ENCODE results near the gene KANK4. TPM values are rescaled to one million over a fixed set of nuclear protein-coding genes. Genes with fewer than 3 reads are reported as not detected.
A peak's percentile ranks its signal among the peaks of the same experiment; 100 is the strongest.

The KANK4 gene
- total RNA-seq, 1 experiment from 2014 or later, result 21.5 TPM

DNA sequence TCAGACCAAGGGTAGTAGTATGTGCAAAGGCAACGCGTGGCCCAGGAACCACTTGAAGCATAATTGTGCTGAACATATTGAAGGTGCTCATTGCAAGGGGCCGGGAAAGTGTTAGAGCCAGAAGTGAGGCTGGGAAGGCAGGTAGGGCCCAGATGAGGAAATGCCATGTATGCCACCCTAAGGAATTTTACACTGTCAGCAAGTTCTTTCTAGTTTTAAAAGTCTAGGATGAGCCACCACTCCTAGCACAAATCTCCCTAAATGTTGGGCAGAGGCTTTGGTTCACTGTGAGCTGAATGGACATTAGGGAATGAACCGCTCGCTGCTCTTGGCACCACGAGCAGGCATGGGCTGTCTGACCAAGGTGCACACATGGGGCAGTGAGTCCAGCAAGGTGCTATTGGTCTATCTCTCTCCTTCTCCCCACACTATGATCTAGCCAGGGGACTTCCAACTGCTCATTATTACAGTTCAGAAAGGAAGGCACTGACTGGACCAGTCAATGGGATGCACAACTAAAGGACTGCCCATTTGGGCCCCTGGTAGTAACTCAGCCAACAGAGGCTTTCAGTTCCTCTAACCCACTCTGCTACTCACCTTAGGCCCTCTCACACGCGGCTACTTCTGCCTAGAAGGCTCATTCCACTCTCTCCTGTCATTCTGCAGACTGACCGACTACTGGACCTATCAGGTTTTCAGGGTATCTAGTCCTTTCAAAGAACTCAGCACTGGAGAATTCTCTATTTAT, 2.0 kb downstream of the KANK4 start:
- peaks cover 19% of the 10 kb centered on the region for H3K4me1 Mint-ChIP-seq (ENCODE audit: low read depth, unreplicated experiment)
- no peaks in the 10 kb centered on the region for H3K27me3 Mint-ChIP-seq (ENCODE audit: insufficient read depth, unreplicated experiment)
- H3K4me1 ChIP-seq, result peaks cover 3% of the 10 kb centered on the region; the same call in 1 of the 2 replicates
- no TSS peak for BruUV-seq (replicated peaks)
- intact Hi-C loops (cut with micrococcal nuclease; ENCODE audit: unreplicated experiment), result no loop called here
- no peak for DNase-seq
- no peaks in the 10 kb centered on the region for H3K9me3 Mint-ChIP-seq (ENCODE audit: unreplicated experiment)
- H3K27me3 ChIP-seq (replicated peaks; ENCODE audit: control insufficient read depth, insufficient read depth, low read length), result no peaks in the 10 kb centered on the region
- no peak for TF ChIP-seq CTCF (IDR thresholded peaks at IDR 0.05; ENCODE audit: insufficient read depth in 1 of 2, low read depth in 1 of 2, low read length in 1 of 2, severe bottlenecking in 1 of 2, unreplicated experiment in 1 of 2)
- ChIA-PET POLR2A (no interaction called here), CTCF (no interaction called here)
- no peak overlapping the region for H3K27ac Mint-ChIP-seq (ENCODE audit: unreplicated experiment)
- no peaks in the 10 kb centered on the region for H3K36me3 Mint-ChIP-seq (ENCODE audit: insufficient read depth, unreplicated experiment)
- no peaks in the 10 kb centered on the region for H3K9me3 ChIP-seq
- H3K36me3 ChIP-seq (ENCODE audit: control insufficient read depth, insufficient read depth, low read length), result no peaks in the 10 kb centered on the region
- no peak overlapping the region for H3K4me3 ChIP-seq (ENCODE audit: low read depth, low read length)
- H3K4me3 Mint-ChIP-seq (ENCODE audit: unreplicated experiment), result peak overlapping the region; percentile 81

DNA sequence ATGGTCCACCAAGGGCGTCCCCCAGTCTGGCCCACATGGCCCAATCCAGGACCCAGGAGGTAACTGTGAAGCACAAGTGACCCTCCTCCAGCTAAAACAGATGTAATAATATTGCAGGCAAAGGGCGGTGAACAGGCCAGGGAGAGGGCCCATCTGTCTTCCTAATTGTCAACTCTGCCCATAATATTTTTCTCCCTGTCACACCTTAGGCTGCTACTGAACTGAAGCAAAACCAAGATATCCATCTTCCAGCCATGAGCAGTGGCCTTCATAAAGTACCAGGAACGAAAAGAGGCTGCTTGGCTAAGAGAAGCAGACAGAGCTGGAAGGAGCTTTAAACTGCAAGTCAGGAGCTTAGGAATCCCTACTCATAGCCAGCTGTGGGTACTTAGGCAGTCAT, 3.1 kb downstream of the KANK4 start:
- H3K27me3 ChIP-seq (replicated peaks; ENCODE audit: control insufficient read depth, insufficient read depth, low read length), result no peaks in the 10 kb centered on the region
- BruUV-seq (replicated peaks), result no TSS peak
- H3K27ac Mint-ChIP-seq (ENCODE audit: unreplicated experiment), result no peak overlapping the region
- H3K9me3 ChIP-seq, result no peaks in the 10 kb centered on the region
- ChIA-PET CTCF (no interaction called here), POLR2A (no interaction called here)
- DNase-seq, result no peak
- intact Hi-C loops (cut with micrococcal nuclease; ENCODE audit: unreplicated experiment), result no loop called here
- no peaks in the 10 kb centered on the region for H3K36me3 ChIP-seq (ENCODE audit: control insufficient read depth, insufficient read depth, low read length)
- peaks cover 15% of the 10 kb centered on the region for H3K4me1 Mint-ChIP-seq (ENCODE audit: low read depth, unreplicated experiment)
- no peaks in the 10 kb centered on the region for H3K9me3 Mint-ChIP-seq (ENCODE audit: unreplicated experiment)
- no peaks in the 10 kb centered on the region for H3K27me3 Mint-ChIP-seq (ENCODE audit: insufficient read depth, unreplicated experiment)
- no peak overlapping the region for H3K4me3 Mint-ChIP-seq (ENCODE audit: unreplicated experiment)
- H3K4me3 ChIP-seq (ENCODE audit: low read depth, low read length), result no peak overlapping the region
- no peaks in the 10 kb centered on the region for H3K36me3 Mint-ChIP-seq (ENCODE audit: insufficient read depth, unreplicated experiment)
- H3K4me1 ChIP-seq, result peaks cover 6% of the 10 kb centered on the region; the same call in 1 of the 2 replicates
- TF ChIP-seq CTCF (IDR thresholded peaks at IDR 0.05; ENCODE audit: insufficient read depth in 1 of 2, low read depth in 1 of 2, low read length in 1 of 2, severe bottlenecking in 1 of 2, unreplicated experiment in 1 of 2), result no peak

DNA sequence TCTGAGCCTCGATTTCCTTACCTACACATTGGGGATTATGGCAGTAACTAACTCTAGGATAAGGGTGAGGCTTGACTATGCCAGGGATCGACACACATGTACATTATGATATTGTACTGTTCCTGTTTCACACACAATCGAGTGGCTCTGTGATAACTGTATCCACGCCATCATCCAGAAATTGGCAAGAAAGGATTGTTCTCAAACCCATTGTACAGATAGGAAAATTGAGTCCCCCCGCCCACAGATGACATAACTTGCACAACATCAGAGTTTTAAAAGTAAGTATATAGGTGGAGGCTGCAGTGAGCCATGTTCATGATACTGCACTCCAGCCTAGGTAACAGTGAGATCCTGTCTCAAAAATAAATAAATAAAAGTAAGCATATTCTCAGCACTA, 3.8 kb downstream of the KANK4 start:
- peaks cover 15% of the 10 kb centered on the region for H3K4me1 Mint-ChIP-seq (ENCODE audit: low read depth, unreplicated experiment)
- no peak overlapping the region for H3K4me3 Mint-ChIP-seq (ENCODE audit: unreplicated experiment)
- H3K9me3 ChIP-seq, result no peaks in the 10 kb centered on the region
- no TSS peak for BruUV-seq (replicated peaks)
- no peak overlapping the region for H3K27ac Mint-ChIP-seq (ENCODE audit: unreplicated experiment)
- ChIA-PET POLR2A (no interaction called here), CTCF (no interaction called here)
- H3K27me3 Mint-ChIP-seq (ENCODE audit: insufficient read depth, unreplicated experiment), result no peaks in the 10 kb centered on the region
- no peak overlapping the region for H3K4me3 ChIP-seq (ENCODE audit: low read depth, low read length)
- DNase-seq, result no peak
- no peaks in the 10 kb centered on the region; the same call in 1 of the 2 replicates for H3K36me3 ChIP-seq (ENCODE audit: control insufficient read depth, insufficient read depth, low read length)
- no peaks in the 10 kb centered on the region for H3K27me3 ChIP-seq (replicated peaks; ENCODE audit: control insufficient read depth, insufficient read depth, low read length)
- no peak for TF ChIP-seq CTCF (IDR thresholded peaks at IDR 0.05; ENCODE audit: insufficient read depth in 1 of 2, low read depth in 1 of 2, low read length in 1 of 2, severe bottlenecking in 1 of 2, unreplicated experiment in 1 of 2)
- H3K9me3 Mint-ChIP-seq (ENCODE audit: unreplicated experiment), result no peaks in the 10 kb centered on the region
- intact Hi-C loops (cut with micrococcal nuclease; ENCODE audit: unreplicated experiment), result no loop called here
- H3K36me3 Mint-ChIP-seq (ENCODE audit: insufficient read depth, unreplicated experiment), result peaks cover under 1% of the 10 kb centered on the region
- H3K4me1 ChIP-seq, result 0 out of 2 replicates have a peak, but pooled peaks cover 6% of the 10 kb centered on the region
